ENCODE measurements around the gene PINK1.
"Not testable (repeated sequence)": the region's sequence is repeated elsewhere in the genome, so short reads cannot be mapped to it uniquely, and the experiment has no call there.

- TF ChIP-seq CTCF (IDR thresholded peaks at IDR 0.05); POLR2A (IDR thresholded peaks at IDR 0.05; ENCODE audit: low read depth); POLR2AphosphoS5 (IDR thresholded peaks at IDR 0.05): not testable (repeated sequence)
These were observed 40.4 kb downstream of the PINK1 start for GRCh38 chr1:20673626-20674025.
